ENCODE results near the gene TMEM270.

GRCh38 chr7:73872056-73872908, 11.3 kb downstream of the TMEM270 start:
- TF ChIP-seq CTCF (IDR thresholded peaks at IDR 0.05), result no peak
- no peak for TF ChIP-seq POLR2A (IDR thresholded peaks at IDR 0.05)
